ENCODE measurements around the gene POC1A.

POC1A gene

GRCh38 chr3:52154135-52155094, at the start of gene POC1A:
POC1A (minus strand) TSS chr3:52154423; CDS start chr3:52154372, 51 bp downstream.
- ATAC-seq = peak; percentile 92
- Mint-ChIP-seq H3K4me1 (peaks cover 25% of the 10 kb centered on the region), H3K4me3 (peak within 1 kb of the TSS; percentile 90), H3K27ac (peak within 1 kb of the TSS; percentile 94), H3K9me3 (no peaks in the 10 kb centered on the region), H3K36me3 (no peaks in the 10 kb centered on the region)
- peak; percentile 77 to 94 for DNase-seq (ENCODE audit: low spot score in 2 of 2)

DNA sequence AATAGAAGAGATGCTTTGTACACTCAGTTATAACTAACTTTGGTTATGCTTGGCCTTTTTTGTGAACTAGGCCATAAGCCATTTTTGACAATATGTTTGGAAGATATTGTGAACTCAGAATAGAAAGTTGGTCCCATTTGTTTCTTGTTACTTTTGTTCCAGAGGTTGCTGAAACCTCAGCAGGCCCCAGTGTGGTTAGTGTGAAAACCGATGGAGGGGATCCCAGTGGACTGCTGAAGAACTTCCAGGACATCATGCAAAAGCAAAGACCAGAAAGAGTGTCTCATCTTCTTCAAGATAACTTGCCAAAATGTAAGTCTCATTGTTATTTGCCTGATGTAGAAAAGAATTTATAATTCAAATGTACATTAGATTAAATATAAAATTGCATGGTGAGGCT, 49.5 kb upstream of the POC1A start:
- Mint-ChIP-seq H3K9me3 (no peaks in the 10 kb centered on the region), H3K4me3 (no peak overlapping the region), H3K36me3 (peaks cover 100% of the 10 kb centered on the region), H3K27ac (peak overlapping the region; percentile 68), H3K4me1 (peaks cover 59% of the 10 kb centered on the region)
- ATAC-seq (no peak), DNase-seq (ENCODE audit: low spot score in 2 of 2) (no peak)

- peaks cover 100% of the 10 kb centered on the region for H3K36me3 Mint-ChIP-seq
- peak overlapping the region; percentile 72 for H3K27ac Mint-ChIP-seq
- DNase-seq (ENCODE audit: low spot score in 2 of 2) = no peak
- ATAC-seq = no peak
- H3K4me3 Mint-ChIP-seq = no peak overlapping the region
- no peaks in the 10 kb centered on the region for H3K9me3 Mint-ChIP-seq
- H3K4me1 Mint-ChIP-seq = peaks cover 68% of the 10 kb centered on the region
These were observed 48.3 kb upstream of the POC1A start for GRCh38 chr3:52202384-52203077.

GRCh38 chr3:52200981-52201679, 46.9 kb upstream of the POC1A start:
- Mint-ChIP-seq H3K36me3 (peaks cover 89% of the 10 kb centered on the region), H3K4me3 (no peak overlapping the region), H3K9me3 (no peaks in the 10 kb centered on the region), H3K4me1 (peaks cover 82% of the 10 kb centered on the region), H3K27ac (peak overlapping the region; percentile 72)
- no peak for DNase-seq (ENCODE audit: low spot score in 2 of 2)
- no peak for ATAC-seq

DNA sequence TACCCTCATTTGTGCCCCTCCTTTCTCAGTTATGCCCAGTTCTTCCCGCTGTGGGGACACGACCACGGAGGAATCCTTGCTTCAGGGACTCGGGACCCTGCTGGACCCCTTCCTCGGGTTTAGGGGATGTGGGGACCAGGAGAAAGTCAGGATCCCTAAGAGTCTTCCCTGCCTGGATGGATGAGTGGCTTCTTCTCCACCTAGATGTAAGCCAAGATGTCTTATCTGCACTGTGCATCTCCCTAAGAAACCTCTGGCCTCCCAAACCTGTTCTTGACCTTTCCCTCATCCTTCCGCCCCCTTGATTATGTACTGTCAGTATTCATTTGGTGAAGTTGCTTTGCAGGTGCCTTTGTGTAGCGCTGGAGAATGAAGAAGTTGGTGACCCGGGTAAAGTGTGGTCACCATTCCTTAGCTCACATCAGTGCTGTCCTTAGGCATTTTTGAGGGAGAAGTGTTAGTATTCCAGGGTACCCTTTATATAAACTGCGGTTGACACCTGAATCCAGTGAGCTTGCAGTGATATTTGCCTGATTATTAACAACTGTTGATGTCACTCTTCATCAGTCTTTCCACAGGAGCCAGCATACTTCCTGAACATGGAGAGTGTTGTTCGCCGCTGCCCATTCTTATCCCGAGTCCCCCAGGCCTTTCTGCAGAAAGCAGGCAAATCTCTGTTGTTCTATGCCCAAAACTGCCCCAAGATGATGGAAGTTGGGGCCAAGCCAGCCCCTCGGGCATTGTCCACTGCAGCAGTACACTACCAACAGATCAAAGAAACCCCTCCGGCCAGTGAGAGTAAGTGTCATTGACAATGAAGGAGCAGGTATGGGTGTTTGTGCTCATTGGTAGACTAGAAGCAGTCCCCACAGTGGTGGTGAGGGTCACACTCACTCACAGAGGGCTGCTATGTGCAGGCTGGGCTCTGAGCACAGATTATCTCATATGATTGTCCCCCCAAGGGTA, 44.7 kb upstream of the POC1A start:
- peaks cover 72% of the 10 kb centered on the region for H3K4me1 Mint-ChIP-seq
- ATAC-seq = no peak

DNA sequence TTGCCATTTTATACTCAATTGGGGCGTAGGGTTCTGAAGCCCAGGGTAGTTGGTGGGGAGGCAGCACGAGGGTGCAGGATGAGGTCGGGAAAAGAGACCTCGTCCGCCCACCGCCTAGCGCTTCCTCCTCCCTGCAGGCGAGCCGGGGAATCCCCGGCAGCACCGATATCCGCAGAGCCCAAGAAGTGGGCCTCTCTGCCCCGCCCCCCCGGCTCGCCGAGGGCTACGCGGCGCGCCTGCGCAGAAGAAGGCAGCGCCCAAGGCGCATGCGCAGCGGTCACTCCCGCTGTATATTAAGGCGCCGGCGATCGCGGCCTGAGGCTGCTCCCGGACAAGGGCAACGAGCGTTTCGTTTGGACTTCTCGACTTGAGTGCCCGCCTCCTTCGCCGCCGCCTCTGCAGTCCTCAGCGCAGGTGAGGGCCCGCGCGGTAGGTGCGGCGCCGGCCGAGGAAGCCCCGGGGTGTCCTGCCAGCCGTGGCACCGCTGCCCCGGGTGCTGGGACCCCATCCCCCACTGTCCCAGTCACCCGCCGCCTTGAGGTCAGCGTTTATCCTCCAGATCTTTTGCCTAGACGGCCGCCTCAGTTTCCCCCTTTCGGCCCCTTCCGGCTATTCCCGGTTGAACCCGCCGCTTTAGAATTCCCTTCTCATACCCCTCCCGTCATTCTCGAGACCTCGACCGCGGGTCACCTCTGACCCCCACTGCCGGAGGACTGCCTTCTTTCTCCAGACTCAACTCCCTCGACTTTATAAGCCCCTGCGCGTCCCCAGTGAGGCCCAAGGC, 43.8 kb upstream of the POC1A start, which contains the start of gene ALAS1:
ALAS1 (plus strand) TSS at position 319 of the 784 bp plus-strand sequence. CDS start 1,082 bp downstream, outside the sequence.
- H3K4me1 Mint-ChIP-seq = peaks cover 65% of the 10 kb centered on the region
- peak; percentile 91 for ATAC-seq
- H3K27ac Mint-ChIP-seq = peak within 1 kb of the TSS; percentile 99

More for the DNA sequence above, 44.7 kb upstream of the POC1A start:
- H3K36me3 Mint-ChIP-seq = peaks cover 67% of the 10 kb centered on the region
- peak overlapping the region; percentile 99 for H3K27ac Mint-ChIP-seq
- H3K4me3 Mint-ChIP-seq = peak overlapping the region; percentile 100
- no peak for DNase-seq (ENCODE audit: low spot score in 2 of 2)
- no peaks in the 10 kb centered on the region for H3K9me3 Mint-ChIP-seq

GRCh38 chr3:52197499-52197841, 43.2 kb upstream of the POC1A start:
- Mint-ChIP-seq H3K4me1 (peaks cover 61% of the 10 kb centered on the region), H3K4me3 (peak overlapping the region; percentile 100), H3K36me3 (peaks cover 53% of the 10 kb centered on the region), H3K9me3 (no peaks in the 10 kb centered on the region), H3K27ac (peak overlapping the region; percentile 99)
- DNase-seq (ENCODE audit: low spot score in 2 of 2) (no peak), ATAC-seq (peak; percentile 4)

More for the DNA sequence above, 43.8 kb upstream of the POC1A start, which contains the start of gene ALAS1:
- no peaks in the 10 kb centered on the region for H3K9me3 Mint-ChIP-seq
- DNase-seq (ENCODE audit: low spot score in 2 of 2) = peak; percentile 99
- peaks cover 58% of the 10 kb centered on the region for H3K36me3 Mint-ChIP-seq
- peak within 1 kb of the TSS; percentile 100 for H3K4me3 Mint-ChIP-seq

GRCh38 chr3:52196977-52197376, 42.8 kb upstream of the POC1A start:
- DNase-seq (ENCODE audit: low spot score in 2 of 2) (no peak), ATAC-seq (no peak)
- Mint-ChIP-seq H3K4me1 (peaks cover 56% of the 10 kb centered on the region), H3K9me3 (no peaks in the 10 kb centered on the region), H3K4me3 (peak overlapping the region; percentile 100), H3K27ac (peak overlapping the region; percentile 99), H3K36me3 (peaks cover 48% of the 10 kb centered on the region)

GRCh38 chr3:52195823-52196331, 41.7 kb upstream of the POC1A start:
- Mint-ChIP-seq H3K36me3 (peaks cover 37% of the 10 kb centered on the region), H3K4me3 (no peak overlapping the region), H3K9me3 (no peaks in the 10 kb centered on the region), H3K4me1 (peaks cover 45% of the 10 kb centered on the region), H3K27ac (peak overlapping the region; percentile 71)
- DNase-seq (ENCODE audit: low spot score in 2 of 2) (no peak), ATAC-seq (no peak)

DNA sequence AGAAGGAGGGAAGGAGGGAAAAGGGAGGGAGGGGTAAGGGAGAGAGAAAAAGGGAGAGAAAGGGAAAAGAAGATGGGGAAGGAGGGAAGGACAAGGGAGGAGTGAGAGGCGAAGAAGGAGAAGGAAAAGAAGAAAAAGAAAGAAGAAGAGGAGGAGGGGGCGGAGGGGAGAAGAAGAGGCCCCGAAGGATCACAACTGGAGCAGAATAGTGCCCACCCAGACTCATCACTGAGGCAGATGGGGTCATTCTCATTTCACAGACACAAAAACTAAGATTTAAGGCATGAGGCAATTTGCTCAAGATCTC, 41.0 kb upstream of the POC1A start:
- ATAC-seq = no peak
- no peak overlapping the region for H3K4me3 Mint-ChIP-seq

DNA sequence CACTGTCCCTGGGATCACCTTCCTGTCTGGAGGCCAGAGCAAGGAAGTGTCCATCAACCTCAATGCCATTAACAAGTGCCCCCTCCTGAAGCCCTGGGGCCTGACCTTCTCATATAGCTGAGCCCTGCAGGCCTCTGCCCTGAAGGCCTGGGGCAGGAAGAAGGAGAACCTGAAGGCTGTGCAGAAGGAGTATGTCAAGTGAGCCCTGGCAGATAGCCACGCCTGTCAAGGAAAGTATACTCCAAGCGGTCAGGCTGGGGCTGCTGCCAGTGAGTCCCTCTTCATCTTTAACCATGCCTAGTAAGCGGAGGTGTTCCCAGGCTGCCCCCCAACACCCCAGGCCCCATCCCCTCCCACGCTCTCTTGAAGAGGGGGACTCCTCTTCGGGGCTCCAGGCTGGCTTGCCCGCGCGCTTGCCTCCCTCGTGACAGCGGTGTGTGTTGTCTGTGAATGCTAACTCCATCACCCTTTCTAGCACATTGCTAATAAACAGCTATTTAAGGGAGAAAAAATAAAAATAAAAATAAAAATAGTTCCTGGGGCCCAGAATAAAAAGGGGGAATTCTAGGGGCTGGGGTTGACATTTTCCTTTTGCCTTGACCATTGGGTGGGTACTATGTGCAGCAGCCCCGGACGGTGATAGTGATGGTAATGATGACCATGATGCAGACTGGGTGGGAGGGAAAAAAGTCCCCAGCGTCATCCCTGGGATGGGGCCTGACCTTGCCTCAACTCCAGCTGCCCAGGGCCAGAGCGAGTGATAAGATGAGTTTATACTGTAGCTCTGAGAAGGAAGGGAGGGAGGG, 40.5 kb upstream of the POC1A start:
- Mint-ChIP-seq H3K9me3 (no peaks in the 10 kb centered on the region), H3K36me3 (peaks cover 25% of the 10 kb centered on the region)

More for the DNA sequence above, 41.0 kb upstream of the POC1A start:
- Mint-ChIP-seq H3K36me3 (peaks cover 31% of the 10 kb centered on the region), H3K9me3 (no peaks in the 10 kb centered on the region), H3K4me1 (peaks cover 41% of the 10 kb centered on the region), H3K27ac (no peak overlapping the region)
- DNase-seq (ENCODE audit: low spot score in 2 of 2) = no peak

GRCh38 chr3:52193065-52193464, 38.8 kb upstream of the POC1A start:
- DNase-seq (ENCODE audit: low spot score in 2 of 2) (no peak), ATAC-seq (no peak)
- H3K36me3 Mint-ChIP-seq = peaks cover 9% of the 10 kb centered on the region
- H3K4me1 Mint-ChIP-seq = peaks cover 23% of the 10 kb centered on the region
- H3K27ac Mint-ChIP-seq = no peak overlapping the region
- no peaks in the 10 kb centered on the region for H3K9me3 Mint-ChIP-seq
- no peak overlapping the region for H3K4me3 Mint-ChIP-seq

More for the DNA sequence above, 40.5 kb upstream of the POC1A start:
- Mint-ChIP-seq H3K27ac (no peak overlapping the region), H3K4me3 (no peak overlapping the region), H3K4me1 (peaks cover 37% of the 10 kb centered on the region)
- ATAC-seq (no peak), DNase-seq (ENCODE audit: low spot score in 2 of 2) (no peak)

DNA sequence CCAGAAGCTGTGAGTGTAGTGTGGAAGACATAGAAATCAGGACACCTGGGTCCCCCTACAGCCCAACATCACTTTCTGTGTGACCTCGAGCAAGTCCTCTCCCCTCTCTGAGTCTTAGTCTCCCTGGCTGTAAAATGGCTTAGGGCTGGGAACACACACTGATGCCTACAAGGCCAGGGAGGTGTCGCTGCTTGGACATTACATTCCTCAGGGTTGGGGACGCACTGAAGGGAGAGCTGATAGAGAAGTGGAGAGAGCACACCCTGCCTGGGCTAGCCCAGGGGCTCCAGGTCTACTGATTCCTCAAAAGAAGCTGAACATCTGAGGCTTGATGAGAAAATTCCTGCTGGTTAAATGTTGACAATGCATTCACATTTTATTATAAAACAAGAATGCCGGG, 37.4 kb upstream of the POC1A start:
- no peak for ATAC-seq
- Mint-ChIP-seq H3K4me3 (no peak overlapping the region), H3K36me3 (no peaks in the 10 kb centered on the region), H3K4me1 (peaks cover 10% of the 10 kb centered on the region), H3K27ac (no peak overlapping the region), H3K9me3 (no peaks in the 10 kb centered on the region)
- DNase-seq (ENCODE audit: low spot score in 2 of 2) = no peak
